Esophagus squamous epithelium (tissue), 5 donors: Measurements from ENCODE around the gene KIAA1671. TPM values are rescaled to one million over a fixed set of nuclear protein-coding genes. Genes with fewer than 3 reads are reported as not detected.

Experiments used
- DNase-seq: peaks from one replicate; lab custom pipeline; 2025; lab: John Stamatoyannopoulos, UW
- H3K27ac ChIP-seq, 4 donors: fragments of 200-600 bp; sonication (generic); one replicate each; pipeline ENCODE4 v1.5.1; 2016 to 2019; ENCODE audit warnings: mild to moderate bottlenecking in 1 of 4
- H3K27me3 ChIP-seq, 4 donors: fragments of 200-600 bp; sonication (generic); 1 replicate in 3 of 4; 2 replicates in 1 of 4; pipeline versions ENCODE4 v1.5.1 to v1.6.0; 2017 to 2021; ENCODE audit warnings: antibody characterized with exemption in 1 of 4
- H3K36me3 ChIP-seq, 3 donors: fragments of 200-600 bp; sonication (generic); one replicate each; pipeline ENCODE4 v1.5.1; 2016 to 2019
- H3K4me1 ChIP-seq, 3 donors: fragments of 200-600 bp; sonication (generic); one replicate each; pipeline ENCODE4 v1.5.1; 2017 to 2019
- H3K4me3 ChIP-seq, 4 donors: fragments of 200-600 bp; sonication (generic); 1 replicate in 3 of 4; 2 replicates in 1 of 4; pipeline ENCODE4 v1.5.1; 2016 to 2019; ENCODE audit warnings: mild to moderate bottlenecking in 2 of 4, moderate library complexity in 1 of 4
- H3K9me3 ChIP-seq, 3 donors: fragments of 200-600 bp; sonication (generic); one replicate each; pipeline ENCODE4 v1.5.1; 2016 to 2019
- CTCF ChIP-seq, 6 experiments: fragments of 450-650 bp in 4 of 6; fragments of 200-600 bp in 2 of 6; sonication (generic) in 2 of 6; IDR thresholded peaks; one replicate each; pipeline ENCODE4 v1.5.1; 2016 to 2019; ENCODE audit warnings: antibody characterized with exemption in 6 of 6, mild to moderate bottlenecking in 4 of 6, moderate library complexity in 4 of 6
- POLR2A ChIP-seq, 4 donors: fragments of 450-650 bp; IDR thresholded peaks; one replicate each; pipeline ENCODE4 v1.6.1; 2017; ENCODE audit warnings: antibody characterized with exemption in 4 of 4, mild to moderate bottlenecking in 4 of 4, moderate library complexity in 3 of 4
- WGBS, 2 donors: methylation state at CpG; one replicate each; pipeline ENCODE4 v1.1.5; 2018; 5-methylcytosine and 5-hydroxymethylcytosine counted together
- intact Hi-C: fragments of 100-400 bp; cut with DNase I; formaldehyde crosslinking; loops from one replicate; pipeline ENCODE4 v1.15.0; 2022
- total RNA-seq, 4 donors: library from RNA; depleted of rRNA; stranded (reverse); fragments of >200 nt; gene quantifications; one replicate each; pipeline ENCODE4 v1.1.0, GENCODE V29; 2016
- donor health status: DM: yes; HTN: yes; CAD: no.

Gene KIAA1671
- total RNA-seq, 4 donors from 2014 or later, result 43.1 to 73.2 (median 47.5) TPM

- no peak for DNase-seq
- Histone ChIP-seq H3K9me3 (no peaks in the 10 kb centered on the region), H3K36me3 (no peaks in the 10 kb centered on the region), H3K4me1 (peaks cover 18 to 92% (median 33%) of the 10 kb centered on the region in 3 donors), H3K27me3 (no peaks in the 10 kb centered on the region), H3K27ac (peak overlapping the region; percentile 73 to 86 (median 83)), H3K4me3 (no peak overlapping the region)
- 33 to 72% methylated on average over 2 to 7 of the region's 8 CpGs for WGBS, 2 donors
- intact Hi-C loops, result no loop called here
- no peak for TF ChIP-seq CTCF (IDR thresholded peaks at IDR 0.05)
Observed at GRCh38 chr22:24968066-24968561, 15.6 kb downstream of the KIAA1671 start.

GRCh38 chr22:24969560-24970301 lies 17.2 kb downstream of the KIAA1671 start:
- Histone ChIP-seq H3K27ac (peak overlapping the region; percentile 37 to 86 (median 80)), H3K4me3 (no peak overlapping the region), H3K4me1 (peaks cover 27 to 93% (median 37%) of the 10 kb centered on the region in 3 donors), H3K27me3 (no peaks in the 10 kb centered on the region), H3K9me3 (no peaks in the 10 kb centered on the region), H3K36me3 (no peaks in the 10 kb centered on the region)
- 44 to 58% methylated on average over 5 to 9 of the region's 12 CpGs for WGBS, 2 donors
- TF ChIP-seq CTCF (IDR thresholded peaks at IDR 0.05) (no peak), POLR2A (IDR thresholded peaks at IDR 0.05) (no peak)
- no peak for DNase-seq
- intact Hi-C loops, result no loop called here

- DNase-seq, result no peak
- Histone ChIP-seq H3K4me3 (no peak overlapping the region), H3K4me1 (peaks cover 35 to 93% (median 48%) of the 10 kb centered on the region in 3 donors), H3K27ac (peak overlapping the region in 1 of 4 donors; percentile 95), H3K36me3 (no peaks in the 10 kb centered on the region), H3K27me3 (no peaks in the 10 kb centered on the region), H3K9me3 (no peaks in the 10 kb centered on the region)
- WGBS, 2 donors, result 68 to 93% methylated on average over 2 of the region's 2 CpGs
- intact Hi-C loops, result no loop called here
- TF ChIP-seq CTCF (IDR thresholded peaks at IDR 0.05) (no peak), POLR2A (IDR thresholded peaks at IDR 0.05) (no peak)
Observed at GRCh38 chr22:24972369-24972768, 19.9 kb downstream of the KIAA1671 start.

- intact Hi-C loops, result no loop called here
- no peak for TF ChIP-seq POLR2A (IDR thresholded peaks at IDR 0.05)
- TF ChIP-seq CTCF (IDR thresholded peaks at IDR 0.05), result no peak
- 44 to 52% methylated on average over 6 of the region's 6 CpGs for WGBS, 2 donors
- H3K4me3 ChIP-seq, result no peak overlapping the region
- H3K4me1 ChIP-seq, result peaks cover 33 to 93% (median 48%) of the 10 kb centered on the region in 3 donors
- no peaks in the 10 kb centered on the region for H3K27me3 ChIP-seq
- no peaks in the 10 kb centered on the region for H3K9me3 ChIP-seq
- no peaks in the 10 kb centered on the region for H3K36me3 ChIP-seq
- H3K27ac ChIP-seq, result peak overlapping the region; percentile 48 to 98 (median 92)
- no peak for DNase-seq
Observed at GRCh38 chr22:24973872-24974271, 21.4 kb downstream of the KIAA1671 start.

- WGBS, 2 donors, result 54 to 58% methylated on average over 5 of the region's 5 CpGs
- Histone ChIP-seq H3K4me3 (no peak overlapping the region), H3K27me3 (no peaks in the 10 kb centered on the region), H3K27ac (peak overlapping the region; percentile 90 to 98 (median 96)), H3K36me3 (no peaks in the 10 kb centered on the region), H3K9me3 (no peaks in the 10 kb centered on the region), H3K4me1 (peaks cover 33 to 90% (median 45%) of the 10 kb centered on the region in 3 donors)
- no peak for TF ChIP-seq POLR2A (IDR thresholded peaks at IDR 0.05)
- TF ChIP-seq CTCF (IDR thresholded peaks at IDR 0.05), result no peak
- intact Hi-C loops, result no loop called here
- no peak for DNase-seq
Observed at GRCh38 chr22:24975125-24975640, 22.7 kb downstream of the KIAA1671 start.
